Chondrocyte (in vitro differentiated cells): Measurements from ENCODE around the gene MRPS31. TPM values are rescaled to one million over a fixed set of nuclear protein-coding genes. Genes with fewer than 3 reads are reported as not detected.

ENCODE experiments used
- DNase-seq: peaks from one replicate; pipeline ENCODE4 v3.0.0; 2021; ENCODE audit warnings: mixed read lengths, low spot score
- H3K27ac Mint-ChIP-seq: one replicate; pipeline ENCODE4 v1.8.0; 2021; ENCODE audit warnings: mild to moderate bottlenecking, moderate library complexity, mixed read lengths; ENCODE audit not compliant: unreplicated experiment
- H3K27me3 Mint-ChIP-seq: 2 replicates; pipeline ENCODE4 v1.8.0; 2021; ENCODE audit warnings: low read depth, mixed read lengths
- H3K36me3 Mint-ChIP-seq: 2 replicates; pipeline ENCODE4 v1.8.0; 2021; ENCODE audit warnings: low read depth, mixed read lengths
- H3K4me1 Mint-ChIP-seq: 2 replicates; pipeline ENCODE4 v1.8.0; 2021; ENCODE audit warnings: low read depth, mild to moderate bottlenecking, mixed read lengths
- H3K4me3 Mint-ChIP-seq: one replicate; pipeline ENCODE4 v1.8.0; 2021; ENCODE audit warnings: mild to moderate bottlenecking, moderate library complexity, mixed read lengths; ENCODE audit not compliant: unreplicated experiment
- H3K9me3 Mint-ChIP-seq: 2 replicates; pipeline ENCODE4 v1.8.0; 2021; ENCODE audit warnings: low read depth, mixed read lengths
- CTCF ChIP-seq: fragments of 200-600 bp; sonication (generic); IDR thresholded peaks from 2 replicates; pipeline ENCODE4 v1.5.0; 2021; ENCODE audit warnings: antibody characterized with exemption, mild to moderate bottlenecking, moderate library complexity
- total RNA-seq: library from RNA; stranded (reverse); gene quantifications from 3 replicates; pipeline ENCODE4 v1.2.1, GENCODE V29; 2021

MRPS31 gene
- total RNA-seq, 1 donor from 2014 or later: 12.3 TPM

- H3K4me3 Mint-ChIP-seq: no peak overlapping the region
- no peak for DNase-seq
- H3K36me3 Mint-ChIP-seq: no peaks in the 10 kb centered on the region
- H3K9me3 Mint-ChIP-seq: no peaks in the 10 kb centered on the region
- H3K4me1 Mint-ChIP-seq: peaks cover 9% of the 10 kb centered on the region
- no peak for TF ChIP-seq CTCF
- no peak overlapping the region for H3K27ac Mint-ChIP-seq
- H3K27me3 Mint-ChIP-seq: no peaks in the 10 kb centered on the region
These were observed 10.7 kb upstream of the MRPS31 start for GRCh38 chr13:40781717-40782116.

GRCh38 chr13:40780822-40781401, 9.9 kb upstream of the MRPS31 start:
- no peak overlapping the region for H3K4me3 Mint-ChIP-seq
- TF ChIP-seq CTCF: peak; percentile 19
- no peaks in the 10 kb centered on the region for H3K9me3 Mint-ChIP-seq
- no peak for DNase-seq
- no peaks in the 10 kb centered on the region for H3K36me3 Mint-ChIP-seq
- no peak overlapping the region for H3K27ac Mint-ChIP-seq
- H3K4me1 Mint-ChIP-seq: peaks cover 12% of the 10 kb centered on the region
- no peaks in the 10 kb centered on the region for H3K27me3 Mint-ChIP-seq

GRCh38 chr13:40779796-40780285, 8.9 kb upstream of the MRPS31 start:
- no peak overlapping the region for H3K27ac Mint-ChIP-seq
- no peaks in the 10 kb centered on the region for H3K36me3 Mint-ChIP-seq
- no peak overlapping the region for H3K4me3 Mint-ChIP-seq
- H3K9me3 Mint-ChIP-seq: no peaks in the 10 kb centered on the region
- H3K27me3 Mint-ChIP-seq: no peaks in the 10 kb centered on the region
- no peak for TF ChIP-seq CTCF
- peaks cover 12% of the 10 kb centered on the region for H3K4me1 Mint-ChIP-seq
- DNase-seq: no peak

GRCh38 chr13:40779049-40779448, 8.1 kb upstream of the MRPS31 start:
- Mint-ChIP-seq H3K4me3 (no peak overlapping the region), H3K27ac (no peak overlapping the region), H3K4me1 (peaks cover 12% of the 10 kb centered on the region), H3K9me3 (no peaks in the 10 kb centered on the region), H3K36me3 (no peaks in the 10 kb centered on the region), H3K27me3 (no peaks in the 10 kb centered on the region)
- DNase-seq: no peak
- no peak for TF ChIP-seq CTCF

GRCh38 chr13:40777809-40778175, 6.8 kb upstream of the MRPS31 start:
- no peak overlapping the region for H3K4me3 Mint-ChIP-seq
- H3K36me3 Mint-ChIP-seq: no peaks in the 10 kb centered on the region
- DNase-seq: no peak
- no peaks in the 10 kb centered on the region for H3K9me3 Mint-ChIP-seq
- H3K27ac Mint-ChIP-seq: no peak overlapping the region
- H3K4me1 Mint-ChIP-seq: peaks cover 12% of the 10 kb centered on the region
- H3K27me3 Mint-ChIP-seq: no peaks in the 10 kb centered on the region
- no peak for TF ChIP-seq CTCF
